GM21390 (cell line): Measurements from ENCODE around the gene KRT9.

Source experiments
- ATAC-seq: cut with Tn5 transposase; IDR thresholded peaks from one replicate; pipeline ENCODE4 v1.9.1; 2021; ENCODE audit not compliant: unreplicated experiment

KRT9 gene

GRCh38 chr17:41532947-41533570 lies 38.8 kb downstream of the KRT9 start:
- ATAC-seq: no peak

GRCh38 chr17:41531993-41532392 lies 39.9 kb downstream of the KRT9 start:
- ATAC-seq: no peak

- ATAC-seq: no peak
Measured at GRCh38 chr17:41530062-41531048, 41.5 kb downstream of the KRT9 start.

GRCh38 chr17:41529491-41529915 lies 42.4 kb downstream of the KRT9 start:
- no peak for ATAC-seq

- no peak for ATAC-seq
Measured at GRCh38 chr17:41528959-41529353, 42.9 kb downstream of the KRT9 start.

- ATAC-seq: no peak
Measured at GRCh38 chr17:41527063-41528023, 44.5 kb downstream of the KRT9 start.

- no peak for ATAC-seq
Measured at GRCh38 chr17:41524261-41524660, 47.6 kb downstream of the KRT9 start.

- no peak for ATAC-seq
Measured at GRCh38 chr17:41523787-41524186, 48.1 kb downstream of the KRT9 start.

- no peak for ATAC-seq
Measured at GRCh38 chr17:41523225-41523593, 48.6 kb downstream of the KRT9 start.

- no peak for ATAC-seq
Measured at GRCh38 chr17:41522301-41523224, 49.3 kb downstream of the KRT9 start.

- ATAC-seq: no peak
Measured at GRCh38 chr17:41521574-41522261, 50.1 kb downstream of the KRT9 start.

GRCh38 chr17:41520821-41521521 lies 50.9 kb downstream of the KRT9 start:
- no peak for ATAC-seq

GRCh38 chr17:41519501-41520224 lies 52.2 kb downstream of the KRT9 start:
- ATAC-seq: no peak

GRCh38 chr17:41518789-41519449 lies 52.9 kb downstream of the KRT9 start, which contains the start of gene KRT15:
TSS of gene KRT15 (minus strand) at chr17:41518890. CDS start at chr17:41518827, 63 bp downstream.
- no peak for ATAC-seq

- no peak for ATAC-seq
Measured at GRCh38 chr17:41518031-41518430, 53.8 kb downstream of the KRT9 start.

- no peak for ATAC-seq
Measured at GRCh38 chr17:41516830-41517283, 55.0 kb downstream of the KRT9 start.

GRCh38 chr17:41516147-41516829 lies 55.6 kb downstream of the KRT9 start:
- ATAC-seq: no peak
